ENCODE results near the gene SLC29A4. TPM values are rescaled to one million over a fixed set of nuclear protein-coding genes. Genes with fewer than 3 reads are reported as not detected.
"Not testable (repeated sequence)": the region's sequence is repeated elsewhere in the genome, so short reads cannot be mapped to it uniquely, and the experiment has no call there.

SLC29A4 gene
- total RNA-seq, 1 donor from 2014 or later: 3.2 TPM

GRCh38 chr7:5296611-5297226 lies 14.0 kb downstream of the SLC29A4 start:
- Histone ChIP-seq H3K36me3 (no peaks in the 10 kb centered on the region), H3K9me3 (no peaks in the 10 kb centered on the region), H3K4me3 (no peak overlapping the region), H3K4me1 (no peaks in the 10 kb centered on the region), H3K27me3 (no peaks in the 10 kb centered on the region), H3K27ac (no peak overlapping the region)
- intact Hi-C loops (cut with DNase I): no loop called here
- no peak for TF ChIP-seq CTCF (IDR thresholded peaks at IDR 0.05)
- no peak for DNase-seq (ENCODE audit: low spot score in 2 of 2)

DNA sequence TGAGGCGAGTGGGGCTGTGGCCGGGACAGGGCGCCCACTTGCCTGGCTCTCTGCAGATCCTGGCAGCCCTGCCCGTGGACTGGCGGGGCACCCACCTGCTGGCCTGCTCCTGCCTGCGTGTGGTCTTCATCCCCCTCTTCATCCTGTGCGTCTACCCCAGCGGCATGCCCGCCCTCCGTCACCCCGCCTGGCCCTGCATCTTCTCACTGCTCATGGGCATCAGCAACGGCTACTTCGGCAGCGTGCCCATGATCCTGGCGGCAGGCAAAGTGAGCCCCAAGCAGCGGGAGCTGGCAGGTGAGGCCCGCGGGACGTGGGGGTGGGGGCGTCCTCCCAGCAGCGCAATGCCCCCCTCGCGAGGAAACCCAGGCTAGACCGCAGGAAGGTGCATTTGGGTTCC lies 17.6 kb downstream of the SLC29A4 start:
- no peak for DNase-seq (ENCODE audit: low spot score in 2 of 2)
- no peaks in the 10 kb centered on the region for H3K27me3 ChIP-seq
- no peak for TF ChIP-seq CTCF (IDR thresholded peaks at IDR 0.05)
- intact Hi-C loops (cut with DNase I): no loop called here
- H3K36me3 ChIP-seq: no peaks in the 10 kb centered on the region
- H3K27ac ChIP-seq: no peak overlapping the region
- no peaks in the 10 kb centered on the region for H3K9me3 ChIP-seq
- H3K4me1 ChIP-seq: no peaks in the 10 kb centered on the region
- H3K4me3 ChIP-seq: no peak overlapping the region

- Histone ChIP-seq H3K4me3 (no peak overlapping the region), H3K36me3 (peaks cover 4 to 13% of the 10 kb centered on the region in 2 donors), H3K9me3 (no peaks in the 10 kb centered on the region), H3K4me1 (no peaks in the 10 kb centered on the region), H3K27ac (no peak overlapping the region), H3K27me3 (no peaks in the 10 kb centered on the region)
- intact Hi-C loops (cut with DNase I): no loop called here
- no peak for DNase-seq (ENCODE audit: low spot score in 2 of 2)
- no peak for TF ChIP-seq CTCF (IDR thresholded peaks at IDR 0.05)
These were observed 19.8 kb downstream of the SLC29A4 start for GRCh38 chr7:5302577-5302976.

GRCh38 chr7:5303061-5303460 lies 20.3 kb downstream of the SLC29A4 start:
- no peak overlapping the region for H3K27ac ChIP-seq
- no peak overlapping the region for H3K4me3 ChIP-seq
- no peak for DNase-seq (ENCODE audit: low spot score in 2 of 2)
- no peaks in the 10 kb centered on the region for H3K27me3 ChIP-seq
- no peaks in the 10 kb centered on the region for H3K4me1 ChIP-seq
- peaks cover 9 to 18% of the 10 kb centered on the region in 2 donors for H3K36me3 ChIP-seq
- no peaks in the 10 kb centered on the region for H3K9me3 ChIP-seq
- intact Hi-C loops (cut with DNase I): no loop called here
- TF ChIP-seq CTCF (IDR thresholded peaks at IDR 0.05): no peak

DNA sequence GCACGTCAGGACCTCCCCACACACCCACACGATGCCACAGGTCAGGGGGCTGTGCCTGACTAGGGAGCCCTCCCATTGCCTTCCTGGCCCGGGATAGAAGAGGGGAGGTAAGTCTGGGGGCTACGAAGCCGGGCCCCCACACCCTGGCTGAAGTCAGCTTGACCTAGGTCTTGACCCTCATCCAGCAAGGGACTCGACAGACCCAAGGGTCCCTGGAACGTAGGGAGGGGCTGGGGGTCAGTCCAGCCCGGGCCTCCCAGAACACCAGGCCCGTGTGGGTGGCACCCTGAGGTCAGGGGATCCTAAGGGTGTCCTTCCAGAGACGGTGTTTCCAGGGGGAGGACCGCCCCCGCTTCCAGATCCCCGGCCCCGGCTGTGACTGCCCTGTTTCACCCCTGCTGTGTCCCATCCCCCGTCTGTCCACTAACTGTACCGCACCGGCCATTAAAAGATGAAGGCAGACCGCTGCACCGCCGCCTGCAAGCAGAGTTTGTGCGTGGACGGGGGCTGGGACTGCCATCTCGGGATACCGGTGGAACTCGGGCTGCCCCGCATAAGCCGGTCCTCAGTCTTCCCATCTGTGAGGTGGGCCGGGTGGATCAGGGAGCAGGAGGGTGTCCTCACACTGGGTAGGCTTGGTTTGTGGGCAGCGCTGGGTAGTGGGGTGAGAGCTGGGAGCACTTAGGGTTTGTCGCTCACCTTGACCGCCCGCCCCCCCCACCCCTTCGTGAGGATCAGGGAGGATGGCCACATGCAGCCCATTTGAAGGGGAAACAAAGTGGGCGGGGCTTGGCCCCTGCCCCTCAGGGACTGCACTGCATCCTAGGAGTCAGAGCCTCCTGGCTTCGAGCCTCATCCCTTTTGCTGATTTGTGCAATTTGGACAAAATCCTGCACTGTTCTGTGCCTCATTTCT lies 21.1 kb downstream of the SLC29A4 start:
- TF ChIP-seq CTCF (IDR thresholded peaks at IDR 0.05): no peak
- DNase-seq (ENCODE audit: low spot score in 2 of 2): no peak
- no peaks in the 10 kb centered on the region for H3K4me1 ChIP-seq
- no peak overlapping the region for H3K4me3 ChIP-seq
- no peaks in the 10 kb centered on the region for H3K9me3 ChIP-seq
- intact Hi-C loops (cut with DNase I): no loop called here
- H3K27me3 ChIP-seq: no peaks in the 10 kb centered on the region
- peaks cover 15 to 26% of the 10 kb centered on the region in 2 donors for H3K36me3 ChIP-seq
- H3K27ac ChIP-seq: no peak overlapping the region

GRCh38 chr7:5305050-5305449 lies 22.3 kb downstream of the SLC29A4 start:
- H3K9me3 ChIP-seq; H3K27ac ChIP-seq; H3K4me3 ChIP-seq; H3K4me1 ChIP-seq; H3K27me3 ChIP-seq; DNase-seq (ENCODE audit: low spot score in 2 of 2); intact Hi-C loops (cut with DNase I): not testable (repeated sequence)
- H3K36me3 ChIP-seq: peaks cover 25 to 38% of the 10 kb centered on the region in 2 donors

DNA sequence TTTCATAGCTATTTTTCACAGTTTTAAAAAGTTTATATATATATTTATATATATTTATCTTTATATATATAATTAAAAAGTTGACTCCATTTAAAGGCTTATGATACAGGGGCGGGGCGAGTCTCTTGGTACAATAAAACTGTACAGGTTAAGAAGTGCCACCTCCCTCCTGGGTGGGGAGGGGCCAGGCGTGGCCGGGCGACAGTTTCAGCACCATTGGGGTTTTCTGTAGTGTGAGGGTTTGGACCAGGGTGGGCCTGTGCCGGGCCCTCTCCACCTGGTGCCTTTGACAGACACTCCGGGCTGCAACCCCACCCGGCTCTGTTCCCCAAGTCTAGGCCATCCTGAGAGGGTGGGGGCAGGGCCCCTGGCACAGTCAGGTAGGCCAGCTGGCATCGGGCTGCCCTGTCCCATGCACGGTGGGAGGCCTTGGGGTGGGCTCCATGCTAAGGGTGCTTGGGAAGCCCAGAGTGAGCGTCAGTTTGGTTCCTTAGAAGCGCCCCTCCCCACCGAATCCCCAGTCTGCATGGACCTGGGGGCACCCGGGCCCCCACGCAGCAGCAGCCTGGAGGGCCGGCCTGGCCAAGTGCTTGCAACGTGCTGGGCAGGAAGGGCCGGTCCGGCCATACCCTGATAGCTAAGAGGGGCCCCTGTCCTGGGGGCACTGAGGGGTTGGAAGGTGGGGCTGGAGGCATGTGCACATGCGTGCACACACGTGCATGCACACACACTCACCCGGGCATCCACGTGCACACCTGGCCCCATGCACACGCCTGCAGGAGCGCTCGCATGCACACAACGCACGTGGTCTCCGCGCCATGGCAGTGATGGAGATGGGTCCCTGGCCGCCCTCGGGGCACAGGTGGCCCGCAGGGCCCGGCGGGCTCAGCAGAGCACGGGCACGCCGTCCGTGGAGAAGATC lies 24.7 kb downstream of the SLC29A4 start:
- intact Hi-C loops (cut with DNase I); H3K9me3 ChIP-seq; H3K27me3 ChIP-seq; H3K4me3 ChIP-seq; H3K4me1 ChIP-seq; H3K27ac ChIP-seq; DNase-seq (ENCODE audit: low spot score in 2 of 2): not testable (repeated sequence)
- peaks cover 48 to 62% of the 10 kb centered on the region in 2 donors for H3K36me3 ChIP-seq

All from ascending aorta (tissue), 2 donors.